ENCODE results near the gene SPRR5. TPM values are rescaled to one million over a fixed set of nuclear protein-coding genes. Genes with fewer than 3 reads are reported as not detected.

Gene SPRR5
- total and polyA plus RNA-seq, 11 donors = not detected

DNA sequence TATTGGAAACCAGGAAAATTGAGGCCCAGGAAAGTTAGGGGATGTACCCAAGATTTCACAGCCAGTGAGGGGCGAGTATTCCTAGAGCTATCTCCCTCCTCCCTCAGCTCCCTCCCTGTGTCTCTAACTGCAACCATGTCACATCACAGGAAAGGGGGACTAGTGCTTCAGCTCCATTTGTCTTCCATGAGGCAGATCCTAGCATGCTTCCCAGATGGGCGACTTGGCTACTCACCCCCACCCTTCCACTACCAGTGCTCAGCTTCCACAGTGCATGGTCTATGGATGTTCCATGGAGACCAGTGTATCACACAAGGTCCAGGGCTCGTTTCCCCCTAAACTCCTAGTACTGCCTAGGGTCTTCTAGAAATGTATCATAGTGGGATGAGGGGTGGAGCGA, 18.8 kb downstream of the SPRR5 start:
- 64 to 72% (median 68%) methylated on average over 4 of the region's 4 CpGs for WGBS, 4 donors
- DNase-seq = no peak
- intact Hi-C loops (cut with DNase I) = no loop called here
- Histone ChIP-seq H3K9me3 (no peaks in the 10 kb centered on the region), H3K27me3 (peaks cover 0 to 6% (median 0%) of the 10 kb centered on the region in 9 donors), H3K27ac (no peak overlapping the region), H3K4me1 (no peaks in the 10 kb centered on the region), H3K4me3 (no peak overlapping the region), H3K36me3 (no peaks in the 10 kb centered on the region)
- ATAC-seq = no peak
- TF ChIP-seq, protein P1, sequence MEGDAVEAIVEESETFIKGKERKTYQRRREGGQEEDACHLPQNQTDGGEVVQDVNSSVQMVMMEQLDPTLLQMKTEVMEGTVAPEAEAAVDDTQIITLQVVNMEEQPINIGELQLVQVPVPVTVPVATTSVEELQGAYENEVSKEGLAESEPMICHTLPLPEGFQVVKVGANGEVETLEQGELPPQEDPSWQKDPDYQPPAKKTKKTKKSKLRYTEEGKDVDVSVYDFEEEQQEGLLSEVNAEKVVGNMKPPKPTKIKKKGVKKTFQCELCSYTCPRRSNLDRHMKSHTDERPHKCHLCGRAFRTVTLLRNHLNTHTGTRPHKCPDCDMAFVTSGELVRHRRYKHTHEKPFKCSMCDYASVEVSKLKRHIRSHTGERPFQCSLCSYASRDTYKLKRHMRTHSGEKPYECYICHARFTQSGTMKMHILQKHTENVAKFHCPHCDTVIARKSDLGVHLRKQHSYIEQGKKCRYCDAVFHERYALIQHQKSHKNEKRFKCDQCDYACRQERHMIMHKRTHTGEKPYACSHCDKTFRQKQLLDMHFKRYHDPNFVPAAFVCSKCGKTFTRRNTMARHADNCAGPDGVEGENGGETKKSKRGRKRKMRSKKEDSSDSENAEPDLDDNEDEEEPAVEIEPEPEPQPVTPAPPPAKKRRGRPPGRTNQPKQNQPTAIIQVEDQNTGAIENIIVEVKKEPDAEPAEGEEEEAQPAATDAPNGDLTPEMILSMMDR (IDR thresholded peaks at IDR 0.05) = no peak
- no peak for TF ChIP-seq POLR2A (IDR thresholded peaks at IDR 0.05)

GRCh38 chr1:152967201-152967600, 20.2 kb downstream of the SPRR5 start:
- Histone ChIP-seq H3K27ac (no peak overlapping the region), H3K9me3 (no peaks in the 10 kb centered on the region), H3K4me3 (no peak overlapping the region), H3K36me3 (no peaks in the 10 kb centered on the region), H3K4me1 (no peaks in the 10 kb centered on the region), H3K27me3 (peaks cover 0 to 6% (median 0%) of the 10 kb centered on the region in 9 donors)
- intact Hi-C loops (cut with DNase I) = no loop called here
- no peak for DNase-seq
- TF ChIP-seq, protein P1 (IDR thresholded peaks at IDR 0.05) = no peak
- no peak for TF ChIP-seq POLR2A (IDR thresholded peaks at IDR 0.05)
- no peak for ATAC-seq
- WGBS, 4 donors = 53 to 55% (median 54%) methylated on average over 6 to 7 of the region's 7 CpGs

DNA sequence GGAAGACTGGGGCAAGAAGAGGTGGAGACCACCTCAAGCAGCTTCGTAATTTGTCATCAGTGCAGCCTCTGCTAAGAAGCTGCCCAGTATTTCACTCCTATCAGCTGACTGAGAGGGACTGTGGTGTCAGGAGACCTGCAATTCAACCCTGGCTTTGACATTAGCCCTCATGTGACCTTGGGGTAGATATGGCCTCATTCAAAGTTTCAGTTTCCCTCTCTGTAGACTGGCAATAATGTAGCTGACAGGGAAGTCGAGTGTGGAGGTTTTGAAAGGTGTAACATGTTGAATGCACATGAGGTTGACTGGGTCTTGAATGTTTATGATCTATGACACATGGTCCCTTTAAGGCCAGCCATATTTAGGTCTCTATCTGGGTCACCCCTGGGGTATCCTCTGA, 21.2 kb downstream of the SPRR5 start:
- H3K27me3 ChIP-seq = peaks cover 0 to 6% (median 0%) of the 10 kb centered on the region in 9 donors
- intact Hi-C loops (cut with DNase I) = no loop called here
- ATAC-seq = no peak
- H3K4me1 ChIP-seq = no peaks in the 10 kb centered on the region
- H3K36me3 ChIP-seq = no peaks in the 10 kb centered on the region
- 48 to 60% (median 50%) methylated on average over 2 of the region's 2 CpGs for WGBS, 4 donors
- TF ChIP-seq, protein P1 (IDR thresholded peaks at IDR 0.05) = no peak
- no peak for TF ChIP-seq POLR2A (IDR thresholded peaks at IDR 0.05)
- H3K4me3 ChIP-seq = no peak overlapping the region
- H3K27ac ChIP-seq = no peak overlapping the region
- no peak for DNase-seq
- no peaks in the 10 kb centered on the region for H3K9me3 ChIP-seq

DNA sequence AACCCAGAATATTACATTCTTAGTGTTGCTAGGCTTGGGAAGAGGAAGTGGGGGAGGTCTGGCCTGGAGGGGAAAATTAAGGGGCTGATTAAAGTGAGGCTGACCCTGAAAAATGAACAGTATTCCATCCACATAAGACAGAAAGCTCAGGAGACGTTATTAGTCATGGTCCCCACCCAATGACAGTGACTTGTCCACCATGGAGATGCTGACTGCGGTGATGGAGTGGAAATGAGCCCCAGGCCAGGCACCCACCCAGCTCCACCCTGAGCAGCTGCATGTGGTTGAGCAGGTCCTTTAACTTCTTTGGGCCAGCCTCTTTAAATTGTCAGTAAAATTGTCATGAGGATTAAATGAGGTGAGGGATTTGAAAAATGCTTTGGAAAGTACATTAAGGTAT, 22.0 kb downstream of the SPRR5 start:
- DNase-seq (no peak), ATAC-seq (no peak)
- TF ChIP-seq, protein P1 (IDR thresholded peaks at IDR 0.05) = no peak
- TF ChIP-seq POLR2A (IDR thresholded peaks at IDR 0.05) = no peak
- Histone ChIP-seq H3K9me3 (no peaks in the 10 kb centered on the region), H3K4me3 (no peak overlapping the region), H3K27me3 (peaks cover 0 to 6% (median 0%) of the 10 kb centered on the region in 9 donors), H3K4me1 (no peaks in the 10 kb centered on the region), H3K27ac (no peak overlapping the region), H3K36me3 (no peaks in the 10 kb centered on the region)
- intact Hi-C loops (cut with DNase I) = no loop called here
- WGBS, 4 donors = 60 to 73% (median 71%) methylated on average over 2 of the region's 2 CpGs

Measured in heart left ventricle (tissue), 16 donors.